CD8-positive, alpha-beta memory T cell (primary cell): ENCODE data around the gene TPRG1. TPM values are rescaled to one million over a fixed set of nuclear protein-coding genes. Genes with fewer than 3 reads are reported as not detected.
A peak's percentile ranks its signal among the peaks of the same experiment; 100 is the strongest.

ENCODE experiments used
- CTCF ChIA-PET: fragments of 350-600 bp; sonication (Branson Sonifier 250); formaldehyde crosslinking; loops from one replicate; lab custom pipeline; 2021; ENCODE audit warnings: antibody characterized with exemption; lab: Charles Lee
- POLR2A ChIA-PET: fragments of 350-600 bp; sonication (Branson Sonifier 250); formaldehyde crosslinking; loops from one replicate; lab custom pipeline; 2021; ENCODE audit warnings: antibody characterized with exemption; lab: Charles Lee
- DNase-seq, 5 donors: peaks; one replicate each; pipeline versions ENCODE4 v3.0.0 to v3.0.0-alpha.2; 2020 to 2022; ENCODE audit warnings: mixed read lengths in 1 of 5
- H3K27ac ChIP-seq: one replicate; pipeline ENCODE4 v1.7.0; 2013; ENCODE audit warnings: low read depth, mild to moderate bottlenecking, low read length, moderate library complexity
- H3K27me3 ChIP-seq: 2 replicates; pipeline ENCODE4 v1.7.0; 2013; ENCODE audit warnings: low read length, mild to moderate bottlenecking; ENCODE audit not compliant: insufficient read depth, poor library complexity, severe bottlenecking
- H3K36me3 ChIP-seq: 2 replicates; pipeline ENCODE4 v1.7.0; 2013; ENCODE audit warnings: mild to moderate bottlenecking, low read length, moderate library complexity; ENCODE audit not compliant: insufficient read depth
- H3K4me1 ChIP-seq: 2 replicates; pipeline ENCODE4 v1.7.0; 2013; ENCODE audit warnings: mild to moderate bottlenecking, low read length, moderate library complexity; ENCODE audit not compliant: insufficient read depth
- H3K4me3 ChIP-seq: 2 replicates; pipeline ENCODE4 v1.7.0; 2013; ENCODE audit warnings: mild to moderate bottlenecking, low read length
- H3K9me3 ChIP-seq: 2 replicates; pipeline ENCODE4 v1.7.0; 2013; ENCODE audit warnings: mild to moderate bottlenecking, low read length
- H3K27ac Mint-ChIP-seq, 8 donors: one replicate each; pipeline ENCODE4 v1.8.0; 2020 to 2021; ENCODE audit warnings: mixed read lengths in 8 of 8, mild to moderate bottlenecking in 6 of 8, inconsistent platforms in 3 of 8, moderate library complexity in 3 of 8
- H3K27me3 Mint-ChIP-seq, 2 donors: one replicate each; pipeline ENCODE4 v1.8.0; 2020 to 2021; ENCODE audit warnings: mixed read lengths in 2 of 2, mild to moderate bottlenecking in 1 of 2, moderate library complexity in 1 of 2
- H3K36me3 Mint-ChIP-seq, 3 donors: one replicate each; pipeline ENCODE4 v1.8.0; 2020 to 2021; ENCODE audit warnings: mixed read lengths in 3 of 3, inconsistent platforms in 1 of 3, mild to moderate bottlenecking in 1 of 3
- H3K4me1 Mint-ChIP-seq, 3 donors: one replicate each; pipeline ENCODE4 v1.8.0; 2020 to 2021; ENCODE audit warnings: mixed read lengths in 3 of 3, inconsistent platforms in 1 of 3, mild to moderate bottlenecking in 1 of 3
- H3K4me3 Mint-ChIP-seq, 7 donors: one replicate each; pipeline ENCODE4 v1.8.0; 2020 to 2021; ENCODE audit warnings: mixed read lengths in 7 of 7, mild to moderate bottlenecking in 6 of 7, moderate library complexity in 4 of 7, inconsistent platforms in 2 of 7
- H3K9me3 Mint-ChIP-seq, 5 donors: one replicate each; pipeline ENCODE4 v1.8.0; 2020 to 2022; ENCODE audit warnings: mixed read lengths in 5 of 5, mild to moderate bottlenecking in 3 of 5, moderate library complexity in 2 of 5, inconsistent platforms in 1 of 5
- polyA plus RNA-seq: library from polyadenylated mRNA; unstranded; fragments of 300-500 nt; fragmentation: Illumina TruSeq; gene quantifications from one replicate; pipeline ENCODE4 v1.2.3, GENCODE V29; 2021
- total RNA-seq, 2 experiments: library from RNA; stranded (reverse); gene quantifications; one replicate each; pipeline ENCODE4 v1.2.3, GENCODE V29; 2021

The TPRG1 gene
- total RNA-seq = 10 to 100 TPM; 28.6 to 29.6 TPM
- polyA plus RNA-seq = 30.5 TPM

GRCh38 chr3:189171707-189172106 lies at the start of gene TPRG1:
Gene TPRG1, plus strand, starts transcription at chr3:189171971. Its CDS starts 35,414 bp downstream, at chr3:189207385.
- H3K4me1 Mint-ChIP-seq = peaks cover 2 to 20% (median 11%) of the 10 kb centered on the region in 3 donors
- H3K27me3 Mint-ChIP-seq = no peaks in the 10 kb centered on the region
- no peaks in the 10 kb centered on the region for H3K27me3 ChIP-seq
- no peak within 1 kb of the TSS for H3K4me3 Mint-ChIP-seq
- H3K9me3 ChIP-seq = no peaks in the 10 kb centered on the region
- peaks cover 9% of the 10 kb centered on the region for H3K4me1 ChIP-seq
- H3K36me3 ChIP-seq = no peaks in the 10 kb centered on the region
- peaks cover 6 to 37% (median 8%) of the 10 kb centered on the region in 3 donors for H3K36me3 Mint-ChIP-seq
- no peak for DNase-seq
- H3K4me3 ChIP-seq = no peak within 1 kb of the TSS
- ChIA-PET POLR2A (no interaction called here), CTCF (no interaction called here)
- H3K9me3 Mint-ChIP-seq = no peaks in the 10 kb centered on the region
- H3K27ac ChIP-seq = no peak within 1 kb of the TSS
- peak within 1 kb of the TSS in 1 of 8 donors; percentile 54 for H3K27ac Mint-ChIP-seq

GRCh38 chr3:189122110-189122509 lies 49.7 kb upstream of the TPRG1 start:
- Mint-ChIP-seq H3K27ac (peak overlapping the region; percentile 66 to 98 (median 92)), H3K27me3 (peaks cover 0 to 4% of the 10 kb centered on the region in 2 donors), H3K36me3 (peaks cover 8 to 47% (median 27%) of the 10 kb centered on the region in 3 donors), H3K9me3 (peaks cover 0 to 10% (median 5%) of the 10 kb centered on the region in 5 donors), H3K4me1 (peaks cover 37 to 67% (median 62%) of the 10 kb centered on the region in 3 donors), H3K4me3 (peak overlapping the region; percentile 81 to 95 (median 86))
- Histone ChIP-seq H3K4me1 (peaks cover 13% of the 10 kb centered on the region), H3K36me3 (no peaks in the 10 kb centered on the region), H3K27ac (peak overlapping the region; percentile 43), H3K9me3 (no peaks in the 10 kb centered on the region), H3K27me3 (no peaks in the 10 kb centered on the region), H3K4me3 (peak overlapping the region; percentile 30)
- DNase-seq = no peak
- ChIA-PET POLR2A (interaction anchor here (0.9 to 3.5 kb wide), 3 partner anchors 9 to 22 kb away, joined by 3 to 31 read pairs (median 4); no protein-coding TSS in a partner anchor), CTCF (interaction anchor here (1.2 to 8.6 kb wide), 7 partner anchors 7 to 1382 kb away, joined by 3 to 59 read pairs (median 14); no protein-coding TSS in a partner anchor)

GRCh38 chr3:189122526-189123205 lies 49.1 kb upstream of the TPRG1 start:
- ChIA-PET CTCF (interaction anchor here (0.7 to 8.6 kb wide), 8 partner anchors 9 to 1383 kb away, joined by 3 to 59 read pairs (median 9); no protein-coding TSS in a partner anchor), POLR2A (interaction anchor here (0.9 to 3.5 kb wide), 2 partner anchors 9 to 21 kb away, joined by 4 to 31 read pairs; no protein-coding TSS in a partner anchor)
- H3K27me3 ChIP-seq = no peaks in the 10 kb centered on the region
- peak overlapping the region; percentile 43 for H3K27ac ChIP-seq
- peaks cover 0 to 10% (median 5%) of the 10 kb centered on the region in 5 donors for H3K9me3 Mint-ChIP-seq
- peak overlapping the region; percentile 30 for H3K4me3 ChIP-seq
- peaks cover 13% of the 10 kb centered on the region for H3K4me1 ChIP-seq
- H3K4me1 Mint-ChIP-seq = peaks cover 37 to 67% (median 67%) of the 10 kb centered on the region in 3 donors
- DNase-seq = no peak
- H3K27ac Mint-ChIP-seq = peak overlapping the region; percentile 66 to 98 (median 92)
- peaks cover 12 to 52% (median 27%) of the 10 kb centered on the region in 3 donors for H3K36me3 Mint-ChIP-seq
- H3K9me3 ChIP-seq = no peaks in the 10 kb centered on the region
- peak overlapping the region; percentile 81 to 95 (median 86) for H3K4me3 Mint-ChIP-seq
- peaks cover 0 to 4% of the 10 kb centered on the region in 2 donors for H3K27me3 Mint-ChIP-seq
- no peaks in the 10 kb centered on the region for H3K36me3 ChIP-seq

GRCh38 chr3:189123595-189124387 lies 48.0 kb upstream of the TPRG1 start:
- H3K36me3 ChIP-seq = no peaks in the 10 kb centered on the region
- peaks cover 13% of the 10 kb centered on the region for H3K4me1 ChIP-seq
- Mint-ChIP-seq H3K27ac (peak overlapping the region; percentile 17 to 98 (median 92)), H3K4me1 (peaks cover 39 to 72% (median 72%) of the 10 kb centered on the region in 3 donors), H3K4me3 (peak overlapping the region; percentile 81 to 95 (median 86)), H3K27me3 (peaks cover 0 to 4% of the 10 kb centered on the region in 2 donors), H3K36me3 (peaks cover 10 to 61% (median 20%) of the 10 kb centered on the region in 3 donors), H3K9me3 (peaks cover 0 to 8% (median 5%) of the 10 kb centered on the region in 5 donors)
- DNase-seq = no peak
- peak overlapping the region; percentile 30 for H3K4me3 ChIP-seq
- H3K27ac ChIP-seq = no peak overlapping the region
- H3K27me3 ChIP-seq = no peaks in the 10 kb centered on the region
- H3K9me3 ChIP-seq = no peaks in the 10 kb centered on the region
- CTCF ChIA-PET = interaction anchor here (1.1 to 8.6 kb wide), 5 partner anchors 8 to 1384 kb away, joined by 3 to 59 read pairs (median 14); no protein-coding TSS in a partner anchor
- POLR2A ChIA-PET = interaction anchor here (3.5 kb wide), 1 partner anchor 8 kb away, joined by 31 read pairs; no protein-coding TSS in a partner anchor

- peaks cover 25% of the 10 kb centered on the region for H3K4me1 ChIP-seq
- peaks cover 20 to 78% (median 26%) of the 10 kb centered on the region in 3 donors for H3K36me3 Mint-ChIP-seq
- no peaks in the 10 kb centered on the region for H3K27me3 ChIP-seq
- DNase-seq = peak; percentile 61 to 91 (median 70)
- peaks cover 46 to 85% (median 67%) of the 10 kb centered on the region in 3 donors for H3K4me1 Mint-ChIP-seq
- H3K27ac Mint-ChIP-seq = peak overlapping the region; percentile 94 to 99 (median 97)
- H3K9me3 ChIP-seq = no peaks in the 10 kb centered on the region
- peak overlapping the region; percentile 23 for H3K4me3 ChIP-seq
- POLR2A ChIA-PET = interaction anchor here (1.0 to 3.4 kb wide), 8 partner anchors 9 to 1395 kb away, joined by 3 to 31 read pairs (median 6); partner anchors contain the start of gene BCL6
- H3K4me3 Mint-ChIP-seq = peak overlapping the region; percentile 5 to 81 (median 65)
- CTCF ChIA-PET = interaction anchor here (0.8 to 4.2 kb wide), 10 partner anchors 9 to 1393 kb away, joined by 3 to 33 read pairs (median 4); partner anchors contain the start of gene BCL6
- H3K9me3 Mint-ChIP-seq = peaks cover 0 to 7% (median 0%) of the 10 kb centered on the region in 5 donors
- H3K27ac ChIP-seq = peak overlapping the region; percentile 82
- H3K36me3 ChIP-seq = no peaks in the 10 kb centered on the region
- no peaks in the 10 kb centered on the region for H3K27me3 Mint-ChIP-seq
Observed at GRCh38 chr3:189132231-189132671, 39.5 kb upstream of the TPRG1 start.

- DNase-seq = no peak
- Histone ChIP-seq H3K9me3 (no peaks in the 10 kb centered on the region), H3K4me3 (peak overlapping the region; percentile 1), H3K27me3 (no peaks in the 10 kb centered on the region), H3K4me1 (peaks cover 25% of the 10 kb centered on the region), H3K27ac (peak overlapping the region; percentile 82), H3K36me3 (no peaks in the 10 kb centered on the region)
- Mint-ChIP-seq H3K27me3 (no peaks in the 10 kb centered on the region), H3K4me3 (peak overlapping the region in 6 of 7 donors; percentile 42 to 81 (median 55)), H3K9me3 (peaks cover 0 to 7% (median 0%) of the 10 kb centered on the region in 5 donors), H3K27ac (peak overlapping the region; percentile 94 to 99 (median 97)), H3K4me1 (peaks cover 48 to 87% (median 68%) of the 10 kb centered on the region in 3 donors), H3K36me3 (peaks cover 20 to 77% (median 22%) of the 10 kb centered on the region in 3 donors)
- CTCF ChIA-PET = interaction anchor here (1.1 to 4.2 kb wide), 6 partner anchors 8 to 1394 kb away, joined by 4 to 33 read pairs (median 14); no protein-coding TSS in a partner anchor
- POLR2A ChIA-PET = interaction anchor here (1.0 to 3.4 kb wide), 7 partner anchors 8 to 1396 kb away, joined by 3 to 31 read pairs (median 6); no protein-coding TSS in a partner anchor
Observed at GRCh38 chr3:189132839-189133238, 38.9 kb upstream of the TPRG1 start.

GRCh38 chr3:189133768-189134167 lies 38.0 kb upstream of the TPRG1 start:
- ChIA-PET POLR2A (interaction anchor here (3.2 kb wide), 1 partner anchor 1395 kb away, joined by 10 read pairs; no protein-coding TSS in a partner anchor), CTCF (interaction anchor here (1.0 to 3.1 kb wide), 2 partner anchors 11 to 92 kb away, joined by 3 to 13 read pairs; no protein-coding TSS in a partner anchor)
- Histone ChIP-seq H3K4me1 (peaks cover 25% of the 10 kb centered on the region), H3K9me3 (no peaks in the 10 kb centered on the region), H3K4me3 (no peak overlapping the region), H3K27ac (no peak overlapping the region), H3K27me3 (no peaks in the 10 kb centered on the region), H3K36me3 (no peaks in the 10 kb centered on the region)
- Mint-ChIP-seq H3K27me3 (no peaks in the 10 kb centered on the region), H3K9me3 (peaks cover 0 to 7% (median 0%) of the 10 kb centered on the region in 5 donors), H3K36me3 (peaks cover 20 to 79% (median 22%) of the 10 kb centered on the region in 3 donors), H3K4me3 (peak overlapping the region in 4 of 7 donors; percentile 14 to 81 (median 47)), H3K4me1 (peaks cover 49 to 92% (median 68%) of the 10 kb centered on the region in 3 donors), H3K27ac (peak overlapping the region in 7 of 8 donors; percentile 94 to 98 (median 96))
- DNase-seq = no peak
